GM18873 (cell line): Measurements from ENCODE around the gene NLN.
"Not testable (repeated sequence)": the region's sequence is repeated elsewhere in the genome, so short reads cannot be mapped to it uniquely, and the experiment has no call there.

ENCODE experiments used
- ATAC-seq: cut with Tn5 transposase; IDR thresholded peaks from one replicate; pipeline ENCODE4 v1.9.1; 2021; ENCODE audit warnings: mild to moderate bottlenecking, moderate library complexity, moderate number of reproducible peaks; ENCODE audit not compliant: unreplicated experiment, low FRiP score

Gene NLN

DNA sequence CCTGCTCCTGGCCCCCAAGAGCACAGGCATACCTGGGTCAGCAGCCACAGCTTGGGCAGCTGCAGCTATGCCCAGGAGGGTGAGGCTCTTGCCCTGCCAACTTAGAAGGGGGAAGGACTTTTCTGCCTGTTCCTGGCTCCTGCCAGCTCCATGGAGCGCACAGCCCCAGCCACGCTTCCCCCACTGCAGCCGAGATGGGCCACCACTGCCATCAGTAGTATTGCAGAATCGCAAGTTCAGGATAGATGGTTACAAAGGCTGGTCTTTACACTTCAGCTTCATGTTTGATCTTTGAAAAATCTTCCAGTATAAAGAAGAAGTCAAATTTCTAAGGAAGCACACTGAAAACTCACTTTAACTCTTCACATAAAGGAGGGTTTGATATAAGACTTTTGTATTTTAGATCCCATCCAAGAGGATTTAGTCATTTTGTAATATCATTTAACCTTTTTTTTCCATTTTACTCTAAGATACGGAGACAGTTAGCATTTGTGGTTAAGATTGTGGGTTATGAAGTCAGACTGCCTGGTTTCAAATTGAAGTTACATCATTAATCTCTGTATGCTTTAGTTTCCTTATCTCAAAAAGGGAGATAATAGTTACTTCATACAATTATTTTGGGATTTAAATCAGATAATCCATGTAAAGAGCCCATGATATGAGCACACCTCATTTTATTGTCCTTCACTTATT is 81.8 kb downstream of the NLN start:
- ATAC-seq = no peak

DNA sequence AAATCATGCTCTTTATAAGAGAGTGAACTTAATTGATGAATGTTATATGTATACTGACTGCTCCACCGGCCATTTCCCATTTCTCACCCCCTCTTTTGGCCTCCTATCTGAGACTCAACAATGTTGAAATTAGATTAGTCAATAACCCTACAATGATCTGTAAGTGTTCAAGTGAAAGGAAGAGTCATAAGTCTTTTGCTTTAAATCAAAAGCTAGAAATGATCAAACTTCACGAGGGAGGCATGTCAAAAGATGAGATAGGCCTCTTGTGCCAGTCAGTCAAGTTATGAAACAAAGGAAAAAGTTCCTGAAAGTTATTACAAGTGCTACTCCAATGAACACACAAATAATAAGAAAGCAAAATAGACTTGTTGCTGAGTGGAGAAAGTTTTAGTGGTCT is 83.1 kb downstream of the NLN start:
- no peak for ATAC-seq

- ATAC-seq = not testable (repeated sequence)
Measured at GRCh38 chr5:65807494-65807893, 85.5 kb downstream of the NLN start.

- no peak for ATAC-seq
Measured at GRCh38 chr5:65808251-65808741, 86.3 kb downstream of the NLN start.

- ATAC-seq = no peak
Measured at GRCh38 chr5:65808818-65809217, 86.8 kb downstream of the NLN start.

DNA sequence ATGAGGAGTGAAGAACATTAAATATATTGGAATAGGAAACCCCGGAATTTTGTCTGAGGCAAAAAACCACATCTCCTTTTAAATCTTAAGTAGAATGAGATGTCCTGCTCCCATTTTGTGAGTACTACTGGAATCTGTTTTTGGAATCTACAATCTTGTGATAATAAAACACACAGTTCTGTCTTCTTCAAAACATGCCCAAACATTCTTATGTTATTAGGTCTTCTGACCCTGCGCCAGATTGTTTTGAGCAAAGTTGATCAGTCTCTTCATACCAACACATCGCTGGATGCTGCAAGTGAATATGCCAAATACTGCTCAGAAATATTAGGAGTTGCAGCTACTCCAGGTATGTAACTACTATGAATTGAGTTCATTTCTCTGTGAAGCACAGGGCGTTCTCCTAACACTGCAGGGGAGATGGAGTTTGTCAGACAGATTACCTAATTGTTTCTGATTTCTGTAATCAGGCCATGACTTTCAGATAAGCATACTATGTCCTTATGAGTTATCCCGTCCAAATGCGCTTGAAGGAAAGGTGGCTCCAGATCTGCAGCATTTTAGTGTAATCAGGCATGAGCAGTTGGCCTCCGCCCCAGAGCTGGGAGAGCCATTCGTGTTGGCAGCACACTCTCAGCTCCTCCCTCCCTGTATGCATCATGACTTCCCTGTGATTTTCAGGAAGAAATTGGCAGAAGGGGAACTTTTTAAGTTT is 88.0 kb downstream of the NLN start:
- ATAC-seq = no peak

- ATAC-seq = no peak
Measured at GRCh38 chr5:65811004-65811403, 89.0 kb downstream of the NLN start.

DNA sequence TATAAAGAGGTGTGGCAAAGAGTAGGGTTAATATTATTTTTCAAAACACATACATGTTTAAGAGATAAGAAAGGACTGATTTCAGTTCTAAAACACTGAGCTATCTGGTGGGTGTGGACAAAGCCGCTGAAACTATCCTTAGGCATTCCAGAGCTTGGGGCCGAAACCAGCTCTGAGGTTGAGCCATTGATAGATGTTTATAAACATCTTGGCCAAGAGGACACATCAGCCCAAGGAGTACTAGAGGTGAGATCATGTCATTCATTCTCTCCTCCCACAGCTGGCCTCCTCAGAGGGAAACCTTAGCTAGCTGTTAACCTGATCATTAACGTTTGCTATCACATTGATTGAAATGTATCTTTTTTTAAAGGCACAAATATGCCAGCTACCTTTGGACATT is 89.9 kb downstream of the NLN start:
- ATAC-seq = no peak

- ATAC-seq = no peak
Measured at GRCh38 chr5:65812648-65813047, 90.6 kb downstream of the NLN start.

- no peak for ATAC-seq
Measured at GRCh38 chr5:65813174-65813573, 91.2 kb downstream of the NLN start.

DNA sequence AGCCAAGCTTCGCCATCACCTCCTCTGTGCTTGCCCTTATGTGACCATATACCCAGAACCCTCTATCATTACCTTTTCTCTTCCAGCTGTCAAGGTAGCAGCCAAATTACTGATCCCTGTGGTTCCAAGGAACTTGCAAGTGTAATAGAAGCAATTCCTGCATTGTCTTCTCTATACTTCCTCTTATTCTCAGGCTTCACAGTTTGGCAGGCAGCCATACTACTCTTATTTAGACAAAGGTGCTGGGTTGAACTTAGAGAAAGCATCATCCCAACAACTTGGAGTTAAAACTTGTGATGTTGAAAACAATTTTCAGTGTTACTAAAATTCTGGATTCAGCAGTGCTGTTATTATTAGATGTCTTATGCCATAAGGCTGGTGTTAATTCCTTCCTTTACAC is 93.2 kb downstream of the NLN start:
- ATAC-seq = no peak

GRCh38 chr5:65816729-65817128 is 94.7 kb downstream of the NLN start:
- ATAC-seq = no peak

DNA sequence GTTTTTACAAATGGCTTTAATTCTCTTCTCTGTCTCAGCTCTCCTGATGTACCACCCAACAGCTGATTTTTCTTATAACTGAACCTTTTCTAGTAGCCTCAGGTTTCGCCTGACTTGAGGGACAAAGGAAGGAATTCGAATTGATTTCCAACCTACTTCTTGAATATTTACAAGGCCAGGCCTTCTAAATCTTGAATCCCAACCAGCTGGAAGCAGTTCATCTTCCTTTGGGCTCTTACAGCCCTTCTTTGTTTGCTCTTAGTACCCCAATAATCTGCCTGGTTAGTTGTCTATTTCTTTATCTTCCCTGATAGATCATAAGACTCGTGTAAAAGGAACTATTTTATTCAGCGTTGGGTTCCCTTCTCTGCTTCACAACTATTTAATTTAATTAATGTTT is 95.9 kb downstream of the NLN start:
- no peak for ATAC-seq

DNA sequence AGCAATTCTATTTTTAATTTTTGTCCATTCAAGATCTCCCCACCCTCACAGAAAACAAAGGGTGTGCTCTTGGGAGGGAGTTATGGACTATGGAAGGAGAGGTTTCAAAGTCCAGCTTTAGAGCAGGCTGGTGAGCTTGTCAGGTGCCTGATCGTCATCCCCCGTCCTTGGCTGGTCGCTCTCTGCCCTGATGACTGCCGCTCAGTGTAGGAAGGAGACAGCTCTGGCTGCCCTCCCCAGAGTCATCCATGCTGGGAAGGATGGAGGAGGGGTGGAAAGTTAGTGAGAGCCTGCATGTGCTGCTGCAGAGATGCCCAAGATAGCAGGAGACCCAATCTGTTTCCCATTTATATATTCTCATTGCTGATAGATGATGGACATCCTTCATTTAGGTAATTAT is 96.6 kb downstream of the NLN start:
- no peak for ATAC-seq

DNA sequence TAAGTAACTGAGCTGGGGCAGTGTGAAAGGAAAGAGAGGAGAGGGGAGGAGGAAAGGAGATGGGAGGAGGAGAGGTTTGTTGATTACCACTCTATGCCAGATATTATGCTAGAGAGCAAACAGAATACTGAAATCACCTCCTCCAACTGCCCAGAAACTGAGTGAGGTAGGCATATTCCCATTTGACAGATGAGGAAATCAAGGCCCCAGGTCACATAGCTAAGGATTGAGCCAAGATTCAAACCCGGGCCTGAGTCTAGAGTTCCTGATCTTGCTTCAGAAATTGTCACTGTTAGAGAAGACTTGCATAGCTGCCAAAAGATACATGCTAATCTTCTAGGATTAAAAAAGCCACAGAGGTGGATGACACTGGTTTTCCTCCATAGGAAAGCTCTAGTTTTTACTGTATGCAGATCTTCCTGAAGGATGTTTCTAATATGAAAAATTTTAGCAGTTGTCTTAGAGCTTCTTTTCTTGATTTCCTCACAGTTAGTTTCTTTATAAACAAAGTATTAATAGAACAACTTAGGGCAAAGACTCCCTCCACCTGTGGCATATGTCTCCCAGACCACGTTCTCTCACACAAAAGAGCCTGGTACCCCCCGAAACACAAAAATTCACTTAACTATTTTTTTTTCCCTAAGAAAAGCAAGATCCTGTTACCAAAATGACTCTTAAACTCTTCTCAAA is 97.4 kb downstream of the NLN start:
- ATAC-seq = no peak

DNA sequence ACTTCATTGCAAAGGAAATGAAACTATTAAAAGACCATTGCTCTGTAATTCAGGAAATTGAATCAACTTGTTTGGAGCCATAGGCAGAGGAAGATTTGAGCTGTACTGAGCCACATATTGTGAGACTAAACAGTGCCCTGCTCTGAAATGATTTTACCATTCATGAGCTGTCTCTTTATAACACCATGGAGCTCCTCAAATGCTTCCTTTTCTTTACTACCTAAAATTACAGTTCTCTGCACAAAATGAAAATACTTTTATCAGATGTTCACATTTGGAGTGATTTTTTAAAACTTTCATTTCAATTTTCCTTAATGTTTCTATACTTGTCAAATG is 97.9 kb downstream of the NLN start:
- no peak for ATAC-seq

DNA sequence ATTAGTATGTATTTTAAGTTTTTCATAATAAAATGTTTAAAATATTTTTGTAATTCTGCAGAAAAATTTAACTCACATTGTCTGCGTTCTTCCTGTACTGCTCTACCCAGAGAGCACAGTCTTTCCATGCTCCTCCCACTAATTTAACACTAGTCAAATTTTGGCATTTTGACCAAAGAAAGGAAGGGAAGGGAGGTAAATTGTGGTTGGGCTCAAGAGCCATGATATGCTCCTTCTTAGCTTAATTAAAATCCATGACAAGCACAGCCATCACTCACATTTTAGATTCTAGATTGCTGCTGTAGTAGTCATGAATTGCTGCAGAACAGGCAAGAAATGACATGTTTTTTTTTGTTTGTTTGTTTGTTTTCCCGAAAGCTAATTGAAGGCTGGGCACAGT is 98.4 kb downstream of the NLN start:
- ATAC-seq = no peak

GRCh38 chr5:65821966-65822365 is 100.0 kb downstream of the NLN start:
- no peak for ATAC-seq

GRCh38 chr5:65822710-65823109 is 100.7 kb downstream of the NLN start:
- ATAC-seq = no peak

DNA sequence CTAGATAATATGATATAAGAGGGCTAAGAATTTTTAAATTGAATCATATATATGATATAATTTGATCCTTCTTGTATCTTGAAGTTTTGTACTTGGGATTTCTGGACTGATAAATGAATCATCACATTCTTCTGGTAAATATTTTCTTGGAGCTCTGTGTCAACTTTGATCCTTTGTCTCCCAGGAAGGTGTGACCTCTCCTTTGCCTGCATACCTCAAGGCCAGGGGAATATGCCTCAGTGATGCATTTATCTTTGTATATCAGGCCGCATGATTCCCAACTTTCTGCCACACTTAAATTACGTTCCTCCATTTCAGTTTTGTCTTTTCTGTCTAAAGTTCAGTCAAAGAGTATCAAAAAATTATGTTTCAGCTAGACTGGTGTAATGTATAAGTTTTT is 101.2 kb downstream of the NLN start:
- ATAC-seq = no peak

DNA sequence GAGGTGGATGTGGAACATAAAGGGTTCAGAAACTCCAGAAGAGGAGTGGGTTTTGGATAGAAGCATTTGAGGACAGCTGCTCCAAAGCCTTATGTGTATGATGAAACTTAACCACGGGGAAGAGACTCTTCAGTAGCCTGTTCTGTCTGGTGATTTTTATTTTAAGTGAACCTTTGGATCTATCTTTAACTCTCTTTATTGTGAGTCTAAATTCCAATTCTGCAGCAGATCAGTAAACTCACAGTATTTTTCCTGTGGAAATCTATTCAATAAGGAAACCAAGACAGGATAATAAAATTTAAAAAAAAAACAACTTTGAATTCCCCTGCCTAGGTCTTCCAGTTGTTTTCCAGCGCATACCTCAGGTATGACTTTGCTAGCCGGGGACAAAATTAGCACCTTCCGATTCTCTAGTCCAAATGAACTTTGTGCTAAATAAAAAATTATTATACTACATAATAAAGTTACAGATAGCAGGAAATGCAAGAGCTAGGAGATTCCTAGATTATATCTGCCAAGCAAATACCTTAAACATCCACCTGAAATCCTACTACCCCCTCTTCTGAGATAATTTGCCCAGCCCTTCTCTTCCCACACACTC is 101.9 kb downstream of the NLN start:
- ATAC-seq = no peak
